ENCODE results near the gene VPS13A. TPM values are rescaled to one million over a fixed set of nuclear protein-coding genes. Genes with fewer than 3 reads are reported as not detected.

VPS13A gene
- total and polyA plus RNA-seq, 4 donors = 2.4 to 45.1 (median 22.6) TPM

DNA sequence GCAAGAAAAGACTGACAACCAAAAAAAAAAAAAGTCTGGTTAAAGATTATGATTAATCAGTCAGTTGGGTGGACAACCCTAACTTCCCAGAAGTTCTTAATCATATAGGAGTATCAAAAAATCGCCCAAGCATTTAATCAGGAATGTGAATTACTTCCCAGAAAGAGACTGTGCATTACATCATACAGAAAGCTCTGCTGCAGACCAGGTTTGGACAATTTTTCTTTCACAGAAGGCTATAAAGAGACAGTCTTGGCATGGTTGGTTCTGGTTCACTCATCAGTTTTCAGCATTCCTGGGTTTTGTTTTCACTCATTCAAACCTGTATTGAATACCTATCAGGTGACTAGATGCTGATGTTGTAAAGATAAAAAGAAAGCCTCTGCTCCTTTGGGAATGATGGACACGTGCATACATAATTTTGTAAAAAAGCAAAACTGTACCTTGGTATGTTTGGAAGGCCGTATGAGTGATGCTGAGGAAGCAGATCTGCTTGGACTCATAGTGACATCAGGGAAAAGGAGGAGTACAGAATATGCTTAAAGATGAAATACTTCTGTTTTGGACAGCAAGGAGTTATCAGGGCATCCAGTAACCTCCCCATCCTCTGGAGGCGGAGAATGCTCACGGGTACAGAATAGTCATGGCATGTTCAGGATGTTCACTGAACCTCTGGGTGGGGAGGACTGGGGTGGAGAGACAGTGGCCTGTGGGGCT lies 292.3 kb downstream of the VPS13A start:
- H3K27me3 ChIP-seq (ENCODE audit: control insufficient read depth in 4 of 4, insufficient read depth in 4 of 4, low read length in 3 of 4) = no peaks in the 10 kb centered on the region
- WGBS = 80% methylated on average over 5 of the region's 5 CpGs
- TF ChIP-seq, protein P1, sequence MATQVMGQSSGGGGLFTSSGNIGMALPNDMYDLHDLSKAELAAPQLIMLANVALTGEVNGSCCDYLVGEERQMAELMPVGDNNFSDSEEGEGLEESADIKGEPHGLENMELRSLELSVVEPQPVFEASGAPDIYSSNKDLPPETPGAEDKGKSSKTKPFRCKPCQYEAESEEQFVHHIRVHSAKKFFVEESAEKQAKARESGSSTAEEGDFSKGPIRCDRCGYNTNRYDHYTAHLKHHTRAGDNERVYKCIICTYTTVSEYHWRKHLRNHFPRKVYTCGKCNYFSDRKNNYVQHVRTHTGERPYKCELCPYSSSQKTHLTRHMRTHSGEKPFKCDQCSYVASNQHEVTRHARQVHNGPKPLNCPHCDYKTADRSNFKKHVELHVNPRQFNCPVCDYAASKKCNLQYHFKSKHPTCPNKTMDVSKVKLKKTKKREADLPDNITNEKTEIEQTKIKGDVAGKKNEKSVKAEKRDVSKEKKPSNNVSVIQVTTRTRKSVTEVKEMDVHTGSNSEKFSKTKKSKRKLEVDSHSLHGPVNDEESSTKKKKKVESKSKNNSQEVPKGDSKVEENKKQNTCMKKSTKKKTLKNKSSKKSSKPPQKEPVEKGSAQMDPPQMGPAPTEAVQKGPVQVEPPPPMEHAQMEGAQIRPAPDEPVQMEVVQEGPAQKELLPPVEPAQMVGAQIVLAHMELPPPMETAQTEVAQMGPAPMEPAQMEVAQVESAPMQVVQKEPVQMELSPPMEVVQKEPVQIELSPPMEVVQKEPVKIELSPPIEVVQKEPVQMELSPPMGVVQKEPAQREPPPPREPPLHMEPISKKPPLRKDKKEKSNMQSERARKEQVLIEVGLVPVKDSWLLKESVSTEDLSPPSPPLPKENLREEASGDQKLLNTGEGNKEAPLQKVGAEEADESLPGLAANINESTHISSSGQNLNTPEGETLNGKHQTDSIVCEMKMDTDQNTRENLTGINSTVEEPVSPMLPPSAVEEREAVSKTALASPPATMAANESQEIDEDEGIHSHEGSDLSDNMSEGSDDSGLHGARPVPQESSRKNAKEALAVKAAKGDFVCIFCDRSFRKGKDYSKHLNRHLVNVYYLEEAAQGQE (IDR thresholded peaks at IDR 0.05) = no peak
- TF ChIP-seq RXRA (IDR thresholded peaks at IDR 0.05) (no peak), RAD21 (IDR thresholded peaks at IDR 0.05) (no peak), FOXA2 (IDR thresholded peaks at IDR 0.05) (no peak), NR2F2 (IDR thresholded peaks at IDR 0.05) (no peak), YY1 (IDR thresholded peaks at IDR 0.05) (no peak), HNF4A (conservative IDR thresholded peaks at IDR 0.05) (no peak)
- TF ChIP-seq, protein P2, sequence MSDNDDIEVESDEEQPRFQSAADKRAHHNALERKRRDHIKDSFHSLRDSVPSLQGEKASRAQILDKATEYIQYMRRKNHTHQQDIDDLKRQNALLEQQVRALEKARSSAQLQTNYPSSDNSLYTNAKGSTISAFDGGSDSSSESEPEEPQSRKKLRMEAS (IDR thresholded peaks at IDR 0.05) = no peak
- TF ChIP-seq, protein P3, sequence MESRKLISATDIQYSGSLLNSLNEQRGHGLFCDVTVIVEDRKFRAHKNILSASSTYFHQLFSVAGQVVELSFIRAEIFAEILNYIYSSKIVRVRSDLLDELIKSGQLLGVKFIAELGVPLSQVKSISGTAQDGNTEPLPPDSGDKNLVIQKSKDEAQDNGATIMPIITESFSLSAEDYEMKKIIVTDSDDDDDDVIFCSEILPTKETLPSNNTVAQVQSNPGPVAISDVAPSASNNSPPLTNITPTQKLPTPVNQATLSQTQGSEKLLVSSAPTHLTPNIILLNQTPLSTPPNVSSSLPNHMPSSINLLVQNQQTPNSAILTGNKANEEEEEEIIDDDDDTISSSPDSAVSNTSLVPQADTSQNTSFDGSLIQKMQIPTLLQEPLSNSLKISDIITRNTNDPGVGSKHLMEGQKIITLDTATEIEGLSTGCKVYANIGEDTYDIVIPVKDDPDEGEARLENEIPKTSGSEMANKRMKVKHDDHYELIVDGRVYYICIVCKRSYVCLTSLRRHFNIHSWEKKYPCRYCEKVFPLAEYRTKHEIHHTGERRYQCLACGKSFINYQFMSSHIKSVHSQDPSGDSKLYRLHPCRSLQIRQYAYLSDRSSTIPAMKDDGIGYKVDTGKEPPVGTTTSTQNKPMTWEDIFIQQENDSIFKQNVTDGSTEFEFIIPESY (IDR thresholded peaks at IDR 0.05) = no peak

More for the DNA sequence above, 292.3 kb downstream of the VPS13A start:
- H3K9me3 ChIP-seq (ENCODE audit: control insufficient read depth in 4 of 4, low read length in 3 of 4) = no peaks in the 10 kb centered on the region
- no peak overlapping the region for H3K27ac ChIP-seq (ENCODE audit: low read depth in 1 of 2, low read length in 2 of 2)
- H3K4me1 ChIP-seq (ENCODE audit: control insufficient read depth in 4 of 4, insufficient read depth in 4 of 4, low read length in 3 of 4) = no peaks in the 10 kb centered on the region
- H3K9ac ChIP-seq (ENCODE audit: low read depth in 1 of 2, low read length in 2 of 2) = no peak overlapping the region
- no peak for DNase-seq (ENCODE audit: low spot score)
- H3K36me3 ChIP-seq (ENCODE audit: control insufficient read depth in 4 of 4, insufficient read depth in 3 of 4, low read depth in 1 of 4, low read length in 3 of 4) = no peaks in the 10 kb centered on the region
- no peak overlapping the region for H3K4me3 ChIP-seq (ENCODE audit: low read depth in 1 of 3, low read length in 3 of 3)

Other genes with a start within 250 kb of the VPS13A start
- not detected for gene FOXB2, start 157.9 kb upstream of the VPS13A start, total RNA-seq
- gene FOXB2, start 157.9 kb upstream of the VPS13A start, polyA plus RNA-seq = not detected

Measured in liver (tissue), 9 donors.